ENCODE results near the gene PKHD1.

GRCh38 chr6:51565472-51565871 lies 521.9 kb downstream of the PKHD1 start:
- no peak for TF ChIP-seq EZH2phosphoT487 (IDR thresholded peaks at IDR 0.05; ENCODE audit: borderline replicate concordance, low read length)
- TF ChIP-seq, protein P1, sequence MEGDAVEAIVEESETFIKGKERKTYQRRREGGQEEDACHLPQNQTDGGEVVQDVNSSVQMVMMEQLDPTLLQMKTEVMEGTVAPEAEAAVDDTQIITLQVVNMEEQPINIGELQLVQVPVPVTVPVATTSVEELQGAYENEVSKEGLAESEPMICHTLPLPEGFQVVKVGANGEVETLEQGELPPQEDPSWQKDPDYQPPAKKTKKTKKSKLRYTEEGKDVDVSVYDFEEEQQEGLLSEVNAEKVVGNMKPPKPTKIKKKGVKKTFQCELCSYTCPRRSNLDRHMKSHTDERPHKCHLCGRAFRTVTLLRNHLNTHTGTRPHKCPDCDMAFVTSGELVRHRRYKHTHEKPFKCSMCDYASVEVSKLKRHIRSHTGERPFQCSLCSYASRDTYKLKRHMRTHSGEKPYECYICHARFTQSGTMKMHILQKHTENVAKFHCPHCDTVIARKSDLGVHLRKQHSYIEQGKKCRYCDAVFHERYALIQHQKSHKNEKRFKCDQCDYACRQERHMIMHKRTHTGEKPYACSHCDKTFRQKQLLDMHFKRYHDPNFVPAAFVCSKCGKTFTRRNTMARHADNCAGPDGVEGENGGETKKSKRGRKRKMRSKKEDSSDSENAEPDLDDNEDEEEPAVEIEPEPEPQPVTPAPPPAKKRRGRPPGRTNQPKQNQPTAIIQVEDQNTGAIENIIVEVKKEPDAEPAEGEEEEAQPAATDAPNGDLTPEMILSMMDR (conservative IDR thresholded peaks at IDR 0.05; ENCODE audit: low read depth, low read length), result no peak
- TF ChIP-seq EZH2 (IDR thresholded peaks at IDR 0.05; ENCODE audit: low read length, unreplicated experiment), result no peak
